ENCODE measurements around the gene THOC3. TPM values are rescaled to one million over a fixed set of nuclear protein-coding genes. Genes with fewer than 3 reads are reported as not detected.

The THOC3 gene
- total RNA-seq, 2 experiments from 2014 or later, result 58.0 to 74.9 TPM

Other genes starting within 250 kb of the THOC3 start
- not detected in 2 replicates for gene CPLX2, start 96.7 kb downstream of the THOC3 start, total RNA-seq (2014; rRNA removed; shearing (Covaris generic))
- not detected in 2 replicates for gene CPLX2, start 96.7 kb downstream of the THOC3 start, total RNA-seq (2022)